ENCODE data around the gene KRT20.

DNA sequence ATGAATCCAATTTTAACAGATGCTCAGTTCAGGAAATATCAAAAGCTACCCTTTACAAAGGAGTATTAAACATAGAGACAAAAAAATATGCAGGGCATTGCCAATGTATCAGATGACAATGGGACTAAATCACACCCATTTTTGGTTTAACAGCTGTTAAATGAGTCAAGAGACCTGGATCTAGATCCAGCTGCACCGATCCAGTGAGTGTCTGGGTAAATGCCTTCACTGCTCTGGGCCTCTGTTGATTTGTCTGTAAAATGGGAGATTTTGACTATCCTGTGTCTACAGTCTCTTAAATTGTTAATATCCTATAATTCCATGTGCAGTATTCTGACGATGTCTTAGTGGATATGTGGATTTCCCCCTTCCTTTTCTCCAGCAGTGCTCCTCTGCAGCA, 36.0 kb upstream of the KRT20 start:
- no peak for TF ChIP-seq EZH2phosphoT487 (IDR thresholded peaks at IDR 0.05; ENCODE audit: borderline replicate concordance, low read depth, low read length)
- TF ChIP-seq, protein P1, sequence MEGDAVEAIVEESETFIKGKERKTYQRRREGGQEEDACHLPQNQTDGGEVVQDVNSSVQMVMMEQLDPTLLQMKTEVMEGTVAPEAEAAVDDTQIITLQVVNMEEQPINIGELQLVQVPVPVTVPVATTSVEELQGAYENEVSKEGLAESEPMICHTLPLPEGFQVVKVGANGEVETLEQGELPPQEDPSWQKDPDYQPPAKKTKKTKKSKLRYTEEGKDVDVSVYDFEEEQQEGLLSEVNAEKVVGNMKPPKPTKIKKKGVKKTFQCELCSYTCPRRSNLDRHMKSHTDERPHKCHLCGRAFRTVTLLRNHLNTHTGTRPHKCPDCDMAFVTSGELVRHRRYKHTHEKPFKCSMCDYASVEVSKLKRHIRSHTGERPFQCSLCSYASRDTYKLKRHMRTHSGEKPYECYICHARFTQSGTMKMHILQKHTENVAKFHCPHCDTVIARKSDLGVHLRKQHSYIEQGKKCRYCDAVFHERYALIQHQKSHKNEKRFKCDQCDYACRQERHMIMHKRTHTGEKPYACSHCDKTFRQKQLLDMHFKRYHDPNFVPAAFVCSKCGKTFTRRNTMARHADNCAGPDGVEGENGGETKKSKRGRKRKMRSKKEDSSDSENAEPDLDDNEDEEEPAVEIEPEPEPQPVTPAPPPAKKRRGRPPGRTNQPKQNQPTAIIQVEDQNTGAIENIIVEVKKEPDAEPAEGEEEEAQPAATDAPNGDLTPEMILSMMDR (conservative IDR thresholded peaks at IDR 0.05; ENCODE audit: low read length): no peak
